EH (cell line): Measurements from ENCODE around the gene LRRK1.
A peak's percentile ranks its signal among the peaks of the same experiment; 100 is the strongest.

Experiments
- DNase-seq: peaks from one replicate; pipeline ENCODE4 v3.0.0-alpha.2; 2015; ENCODE audit warnings: low read depth

The LRRK1 gene

GRCh38 chr15:100981086-100981485 is 61.9 kb downstream of the LRRK1 start:
- DNase-seq = no peak

GRCh38 chr15:100983221-100983620 is 64.1 kb downstream of the LRRK1 start:
- no peak for DNase-seq

- DNase-seq = no peak
Observed at GRCh38 chr15:100985401-100985800, 66.2 kb downstream of the LRRK1 start.

- no peak for DNase-seq
Observed at GRCh38 chr15:100986158-100986896, 67.2 kb downstream of the LRRK1 start.

- no peak for DNase-seq
Observed at GRCh38 chr15:100987143-100987542, 68.0 kb downstream of the LRRK1 start.

- no peak for DNase-seq
Observed at GRCh38 chr15:100988297-100988696, 69.1 kb downstream of the LRRK1 start.

- DNase-seq = no peak
Observed at GRCh38 chr15:100988857-100989256, 69.7 kb downstream of the LRRK1 start.

GRCh38 chr15:100994597-100995446 is 75.7 kb downstream of the LRRK1 start:
- DNase-seq = no peak

- no peak for DNase-seq
Observed at GRCh38 chr15:100995471-100996430, 76.6 kb downstream of the LRRK1 start.

- peak; percentile 88 for DNase-seq
Observed at GRCh38 chr15:100997442-100997841, 78.3 kb downstream of the LRRK1 start.

GRCh38 chr15:100998630-100999029 is 79.5 kb downstream of the LRRK1 start:
- no peak for DNase-seq

- peak; percentile 83 for DNase-seq
Observed at GRCh38 chr15:100999369-100999768, 80.2 kb downstream of the LRRK1 start.

GRCh38 chr15:101000271-101000681 is 81.1 kb downstream of the LRRK1 start:
- DNase-seq = peak; percentile 90

- DNase-seq = no peak
Observed at GRCh38 chr15:101001056-101001455, 81.9 kb downstream of the LRRK1 start.

- DNase-seq = no peak
Observed at GRCh38 chr15:101001796-101002195, 82.6 kb downstream of the LRRK1 start.

- no peak for DNase-seq
Observed at GRCh38 chr15:101003081-101003480, 83.9 kb downstream of the LRRK1 start.

GRCh38 chr15:101003706-101004105 is 84.5 kb downstream of the LRRK1 start:
- no peak for DNase-seq

- DNase-seq = no peak
Observed at GRCh38 chr15:101004500-101004899, 85.3 kb downstream of the LRRK1 start.

GRCh38 chr15:101004986-101005747 is 86.0 kb downstream of the LRRK1 start:
- DNase-seq = no peak

GRCh38 chr15:101006931-101007691 is 88.0 kb downstream of the LRRK1 start:
- peak; percentile 82 for DNase-seq
